Neural progenitor cell (in vitro differentiated cells): ENCODE data around the gene PLEKHG4.

Source experiments
- EZH2 ChIP-seq: fragments of 200-600 bp; sonication (generic); IDR thresholded peaks from 2 replicates; pipeline ENCODE4 v1.6.1; 2017; ENCODE audit warnings: antibody characterized with exemption, mild to moderate bottlenecking, moderate library complexity
- EZH2phosphoT487 ChIP-seq: fragments of 200-600 bp; sonication (generic); IDR thresholded peaks from 2 replicates; pipeline ENCODE4 v1.6.1; 2017; ENCODE audit warnings: antibody characterized with exemption
- TF ChIP-seq, protein P1 (sequence below): fragments of 200-600 bp; sonication (generic); IDR thresholded peaks from 2 replicates; pipeline ENCODE4 v1.5.1; 2017; ENCODE audit warnings: antibody characterized with exemption, mild to moderate bottlenecking

- TF ChIP-seq, protein P1, sequence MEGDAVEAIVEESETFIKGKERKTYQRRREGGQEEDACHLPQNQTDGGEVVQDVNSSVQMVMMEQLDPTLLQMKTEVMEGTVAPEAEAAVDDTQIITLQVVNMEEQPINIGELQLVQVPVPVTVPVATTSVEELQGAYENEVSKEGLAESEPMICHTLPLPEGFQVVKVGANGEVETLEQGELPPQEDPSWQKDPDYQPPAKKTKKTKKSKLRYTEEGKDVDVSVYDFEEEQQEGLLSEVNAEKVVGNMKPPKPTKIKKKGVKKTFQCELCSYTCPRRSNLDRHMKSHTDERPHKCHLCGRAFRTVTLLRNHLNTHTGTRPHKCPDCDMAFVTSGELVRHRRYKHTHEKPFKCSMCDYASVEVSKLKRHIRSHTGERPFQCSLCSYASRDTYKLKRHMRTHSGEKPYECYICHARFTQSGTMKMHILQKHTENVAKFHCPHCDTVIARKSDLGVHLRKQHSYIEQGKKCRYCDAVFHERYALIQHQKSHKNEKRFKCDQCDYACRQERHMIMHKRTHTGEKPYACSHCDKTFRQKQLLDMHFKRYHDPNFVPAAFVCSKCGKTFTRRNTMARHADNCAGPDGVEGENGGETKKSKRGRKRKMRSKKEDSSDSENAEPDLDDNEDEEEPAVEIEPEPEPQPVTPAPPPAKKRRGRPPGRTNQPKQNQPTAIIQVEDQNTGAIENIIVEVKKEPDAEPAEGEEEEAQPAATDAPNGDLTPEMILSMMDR = no peak
- TF ChIP-seq EZH2phosphoT487 (no peak), EZH2 (no peak)
Observed at GRCh38 chr16:67265834-67266233, 13.5 kb upstream of the PLEKHG4 start.
